ENCODE results near the gene STXBP5.
A peak's percentile ranks its signal among the peaks of the same experiment; 100 is the strongest.

DNA sequence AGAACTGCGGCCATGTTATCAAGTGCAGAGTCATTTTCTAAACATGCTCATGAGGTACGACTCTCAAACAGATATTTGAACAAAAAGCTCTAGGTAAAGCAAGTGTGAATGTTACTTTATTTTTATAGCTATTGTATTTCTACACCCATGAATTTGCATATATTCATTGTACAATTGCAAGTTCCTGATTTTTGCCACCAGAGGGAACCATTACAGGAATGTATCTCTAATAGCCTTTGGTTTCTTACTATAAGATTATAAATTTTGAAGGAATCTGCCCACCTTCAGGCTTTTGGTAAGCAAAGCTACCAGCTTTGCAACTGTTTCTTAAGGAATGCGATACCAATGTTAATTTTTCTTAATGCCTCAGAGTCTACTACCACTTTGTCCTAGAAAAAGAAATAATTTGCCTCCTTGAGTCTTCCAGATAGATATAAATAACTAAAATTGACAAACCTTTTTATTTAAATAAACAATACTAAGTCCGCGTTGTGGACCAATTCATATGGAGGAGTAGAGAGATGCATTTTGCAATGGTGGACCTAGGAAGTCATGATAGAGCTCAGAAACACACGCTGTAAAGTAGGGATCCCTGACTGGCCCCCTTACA lies 178.8 kb downstream of the STXBP5 start:
- TF ChIP-seq, protein P1, sequence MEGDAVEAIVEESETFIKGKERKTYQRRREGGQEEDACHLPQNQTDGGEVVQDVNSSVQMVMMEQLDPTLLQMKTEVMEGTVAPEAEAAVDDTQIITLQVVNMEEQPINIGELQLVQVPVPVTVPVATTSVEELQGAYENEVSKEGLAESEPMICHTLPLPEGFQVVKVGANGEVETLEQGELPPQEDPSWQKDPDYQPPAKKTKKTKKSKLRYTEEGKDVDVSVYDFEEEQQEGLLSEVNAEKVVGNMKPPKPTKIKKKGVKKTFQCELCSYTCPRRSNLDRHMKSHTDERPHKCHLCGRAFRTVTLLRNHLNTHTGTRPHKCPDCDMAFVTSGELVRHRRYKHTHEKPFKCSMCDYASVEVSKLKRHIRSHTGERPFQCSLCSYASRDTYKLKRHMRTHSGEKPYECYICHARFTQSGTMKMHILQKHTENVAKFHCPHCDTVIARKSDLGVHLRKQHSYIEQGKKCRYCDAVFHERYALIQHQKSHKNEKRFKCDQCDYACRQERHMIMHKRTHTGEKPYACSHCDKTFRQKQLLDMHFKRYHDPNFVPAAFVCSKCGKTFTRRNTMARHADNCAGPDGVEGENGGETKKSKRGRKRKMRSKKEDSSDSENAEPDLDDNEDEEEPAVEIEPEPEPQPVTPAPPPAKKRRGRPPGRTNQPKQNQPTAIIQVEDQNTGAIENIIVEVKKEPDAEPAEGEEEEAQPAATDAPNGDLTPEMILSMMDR (optimal IDR thresholded peaks at IDR 0.05 in 1 of 3, IDR thresholded peaks at IDR 0.05 in 1 of 3, conservative IDR thresholded peaks at IDR 0.05 in 1 of 3; ENCODE audit: extremely low read depth in 1 of 3, insufficient read depth in 2 of 3, low read length in 3 of 3), result peak in 2 of 3 experiments; percentile 20 to 41
- TF ChIP-seq EZH2 (IDR thresholded peaks at IDR 0.05; ENCODE audit: low read length), result no peak
